Neural progenitor cell (in vitro differentiated cells): Measurements from ENCODE around the gene PDRG1.

Experiments used
- CTCF ChIP-seq: fragments of 200-600 bp; sonication (generic); IDR thresholded peaks from 2 replicates; pipeline ENCODE4 v1.5.1; 2017; ENCODE audit warnings: antibody characterized with exemption, mild to moderate bottlenecking
- EZH2 ChIP-seq: fragments of 200-600 bp; sonication (generic); IDR thresholded peaks from 2 replicates; pipeline ENCODE4 v1.6.1; 2017; ENCODE audit warnings: antibody characterized with exemption, mild to moderate bottlenecking, moderate library complexity
- EZH2phosphoT487 ChIP-seq: fragments of 200-600 bp; sonication (generic); IDR thresholded peaks from 2 replicates; pipeline ENCODE4 v1.6.1; 2017; ENCODE audit warnings: antibody characterized with exemption

- no peak for TF ChIP-seq CTCF
- TF ChIP-seq EZH2phosphoT487, result no peak
- no peak for TF ChIP-seq EZH2
Observed at GRCh38 chr20:31923388-31924331, 28.2 kb downstream of the PDRG1 start.
